Measurements from ENCODE around the gene PAX7. TPM values are rescaled to one million over a fixed set of nuclear protein-coding genes. Genes with fewer than 3 reads are reported as not detected.

PAX7 gene
- polyA plus RNA-seq, 1 experiment: not detected

GRCh38 chr1:18786149-18786548 lies 155.5 kb downstream of the PAX7 start:
- CTCF ChIA-PET: interaction anchor here (0.7 kb wide), 1 partner anchor 794 kb away, joined by 3 read pairs; no protein-coding TSS in a partner anchor
- H3K27me3 ChIP-seq (ENCODE audit: control insufficient read depth, insufficient read depth, low read length): peaks cover 2% of the 10 kb centered on the region
- no peak for TF ChIP-seq CTCF (IDR thresholded peaks at IDR 0.05; ENCODE audit: insufficient read depth, low read depth, low read length)
- H3K36me3 ChIP-seq (ENCODE audit: control insufficient read depth, insufficient read depth, low read length): no peaks in the 10 kb centered on the region
- H3K4me3 ChIP-seq (ENCODE audit: low read depth, low read length): no peak overlapping the region
- POLR2A ChIA-PET: no interaction called here
- DNase-seq (ENCODE audit: low read depth): no peak

DNA sequence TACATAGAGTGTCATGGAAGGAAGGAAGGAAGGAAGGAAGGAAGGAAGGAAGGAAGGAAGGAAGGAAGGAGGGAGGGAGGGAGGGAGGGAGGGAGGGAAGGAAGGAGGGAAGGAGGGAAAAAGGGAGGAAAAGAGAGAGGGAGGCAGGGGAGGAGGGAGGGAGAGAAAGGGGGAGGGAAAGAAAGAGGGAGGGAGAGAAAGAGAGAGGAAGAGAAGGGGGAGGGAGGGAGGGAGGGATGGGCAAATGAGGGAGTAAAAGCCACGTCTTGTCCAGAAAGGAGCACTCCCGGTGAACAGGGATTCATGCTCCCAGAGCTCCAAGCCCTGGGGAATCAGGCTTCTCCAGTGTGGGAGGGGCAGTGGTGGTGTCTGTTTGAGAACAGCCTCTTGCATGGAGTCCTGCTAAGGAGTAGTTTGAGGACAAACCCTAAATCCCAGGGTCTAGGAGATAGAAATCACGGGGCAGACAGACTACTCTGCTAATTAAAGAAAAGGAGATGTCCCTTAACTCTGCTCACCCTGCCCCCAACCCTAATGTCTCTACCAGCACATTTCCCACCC lies 157.3 kb downstream of the PAX7 start:
- no peak for DNase-seq (ENCODE audit: low read depth)
- Histone ChIP-seq H3K27me3 (ENCODE audit: control insufficient read depth, insufficient read depth, low read length) (peaks cover 2% of the 10 kb centered on the region), H3K36me3 (ENCODE audit: control insufficient read depth, insufficient read depth, low read length) (no peaks in the 10 kb centered on the region), H3K4me3 (ENCODE audit: low read depth, low read length) (no peak overlapping the region)
- no peak for TF ChIP-seq CTCF (IDR thresholded peaks at IDR 0.05; ENCODE audit: insufficient read depth, low read depth, low read length)
- ChIA-PET CTCF (interaction anchor here (0.6 kb wide), 1 partner anchor 22 kb away, joined by 3 read pairs; no protein-coding TSS in a partner anchor), POLR2A (no interaction called here)

DNA sequence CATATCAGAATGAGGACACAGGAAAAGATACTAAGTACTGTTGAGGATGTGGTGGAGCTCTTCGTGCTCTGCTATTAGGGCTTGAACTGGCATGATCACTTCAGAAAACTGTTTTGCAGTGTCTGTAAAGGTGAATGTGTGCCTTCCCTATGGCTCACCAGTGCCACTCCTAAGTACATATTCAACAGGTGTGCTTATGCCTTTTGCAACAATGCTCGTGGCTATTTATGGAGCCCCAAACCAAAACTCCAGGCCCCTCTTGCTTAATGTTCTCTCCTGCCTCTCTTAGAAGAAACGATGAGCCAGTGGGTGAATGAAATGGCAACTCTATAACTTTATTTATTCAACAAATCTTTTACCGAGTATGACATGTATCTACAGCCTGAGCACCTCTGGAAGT lies 158.6 kb downstream of the PAX7 start:
- Histone ChIP-seq H3K27me3 (ENCODE audit: control insufficient read depth, insufficient read depth, low read length) (peaks cover 2% of the 10 kb centered on the region), H3K36me3 (ENCODE audit: control insufficient read depth, insufficient read depth, low read length) (no peaks in the 10 kb centered on the region), H3K4me3 (ENCODE audit: low read depth, low read length) (no peak overlapping the region)
- ChIA-PET CTCF (no interaction called here), POLR2A (no interaction called here)
- TF ChIP-seq CTCF (IDR thresholded peaks at IDR 0.05; ENCODE audit: insufficient read depth, low read depth, low read length): no peak
- no peak for DNase-seq (ENCODE audit: low read depth)

DNA sequence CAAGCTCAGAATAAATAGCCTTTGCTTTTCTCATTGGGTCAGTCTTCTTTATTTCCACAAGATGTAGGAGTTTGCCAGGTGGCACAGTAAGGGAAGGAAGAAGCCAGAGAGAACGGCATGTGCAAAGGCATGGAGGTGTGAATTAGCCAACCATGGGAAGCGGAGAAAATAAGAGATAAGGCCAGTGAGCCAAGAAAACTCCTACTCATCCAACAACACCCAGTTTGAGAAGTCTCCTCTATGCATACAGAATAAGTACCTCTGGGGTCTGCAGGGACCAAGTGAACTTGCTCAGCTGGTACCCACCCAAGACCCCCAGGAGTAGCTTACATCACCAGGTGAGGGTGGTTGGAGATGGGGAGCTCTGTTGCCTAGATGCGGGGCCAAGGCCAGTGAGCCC lies 162.1 kb downstream of the PAX7 start:
- Histone ChIP-seq H3K27me3 (ENCODE audit: control insufficient read depth, insufficient read depth, low read length) (no peaks in the 10 kb centered on the region; the same call in 1 of the 2 replicates), H3K4me3 (ENCODE audit: low read depth, low read length) (no peak overlapping the region), H3K36me3 (ENCODE audit: control insufficient read depth, insufficient read depth, low read length) (no peaks in the 10 kb centered on the region)
- CTCF ChIA-PET: no interaction called here
- no peak for TF ChIP-seq CTCF (IDR thresholded peaks at IDR 0.05; ENCODE audit: insufficient read depth, low read depth, low read length)
- POLR2A ChIA-PET: interaction anchor here (0.6 kb wide), 1 partner anchor 984 kb away, joined by 3 read pairs; no protein-coding TSS in a partner anchor
- DNase-seq (ENCODE audit: low read depth): no peak

DNA sequence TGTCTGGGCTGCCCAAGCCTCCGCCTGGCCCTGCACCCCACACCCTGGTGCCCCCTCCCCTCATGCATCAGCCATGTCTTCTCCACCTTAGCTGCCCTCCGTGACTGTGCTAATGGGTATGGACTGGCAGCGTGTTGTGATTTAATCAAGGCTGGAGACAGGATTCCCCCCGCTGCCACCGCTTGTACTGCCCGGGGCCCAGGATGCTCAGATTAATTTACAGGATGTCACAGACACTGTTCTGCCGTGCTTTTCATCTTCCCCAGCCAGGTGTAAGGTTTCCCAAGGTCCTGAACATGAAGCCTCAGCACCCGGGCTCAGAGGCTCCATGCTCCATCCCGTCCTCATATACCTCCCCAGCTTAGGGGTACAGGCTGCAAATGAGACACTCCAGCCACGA lies 162.5 kb downstream of the PAX7 start:
- no peak for TF ChIP-seq CTCF (IDR thresholded peaks at IDR 0.05; ENCODE audit: insufficient read depth, low read depth, low read length)
- ChIA-PET CTCF (no interaction called here), POLR2A (interaction anchor here (0.6 kb wide), 1 partner anchor 984 kb away, joined by 3 read pairs; no protein-coding TSS in a partner anchor)
- DNase-seq (ENCODE audit: low read depth): no peak
- H3K27me3 ChIP-seq (ENCODE audit: control insufficient read depth, insufficient read depth, low read length): no peaks in the 10 kb centered on the region; the same call in 1 of the 2 replicates
- H3K4me3 ChIP-seq (ENCODE audit: low read depth, low read length): no peak overlapping the region
- H3K36me3 ChIP-seq (ENCODE audit: control insufficient read depth, insufficient read depth, low read length): no peaks in the 10 kb centered on the region

Measured in BJ (cell line).